ENCODE measurements around the gene NYNRIN. TPM values are rescaled to one million over a fixed set of nuclear protein-coding genes. Genes with fewer than 3 reads are reported as not detected.

Gene NYNRIN
- total RNA-seq, 1 experiment from 2014 or later = 18.7 TPM

DNA sequence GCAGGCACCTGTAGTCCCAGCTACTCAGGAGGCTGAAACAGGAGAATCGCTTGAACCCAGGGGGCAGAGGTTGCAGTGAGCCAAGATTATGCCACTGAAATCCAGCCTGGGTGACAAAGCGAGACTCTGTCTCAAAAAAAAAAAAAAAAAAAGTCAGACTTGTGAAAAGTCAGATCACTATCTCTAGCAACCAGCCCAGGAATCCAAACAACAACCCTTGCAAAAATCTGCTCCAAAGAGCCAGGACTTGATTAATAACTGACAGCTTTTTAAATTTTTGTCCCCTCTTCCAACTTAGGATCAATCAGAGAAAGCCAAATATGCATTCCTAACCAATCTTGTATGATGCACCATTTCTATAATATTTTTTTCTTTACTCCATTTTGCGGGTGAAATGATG lies 38.5 kb upstream of the NYNRIN start:
- Histone ChIP-seq H2BK20ac (ENCODE audit: low read depth, low read length, poor library complexity, severe bottlenecking) (no peak overlapping the region), H4K8ac (replicated peaks; ENCODE audit: insufficient read length, low read depth, low read length) (no peak overlapping the region), H4K91ac (ENCODE audit: insufficient read length, low read depth, low read length) (no peak overlapping the region), H3K56ac (ENCODE audit: insufficient read length, low read depth, low read length) (no peak overlapping the region), H3K9ac (ENCODE audit: extremely low read depth, insufficient read length, low read length) (no peak overlapping the region), H2BK5ac (ENCODE audit: insufficient read length, low read length) (no peak overlapping the region), H3T11ph (ENCODE audit: low read length) (no peak overlapping the region), H2AK5ac (ENCODE audit: insufficient read length, low read length) (no peak overlapping the region), H3K4me2 (ENCODE audit: insufficient read depth, insufficient read length, low read length) (no peak overlapping the region), H2BK12ac (ENCODE audit: insufficient read length, low read depth, low read length) (no peak overlapping the region), H3K14ac (ENCODE audit: insufficient read depth, low read length) (no peak overlapping the region), H3K18ac (ENCODE audit: insufficient read length, low read depth, low read length) (no peak overlapping the region), H3K27me3 (ENCODE audit: insufficient read depth, low read length) (no peaks in the 10 kb centered on the region; the same call in 1 of the 2 replicates), H3K23me2 (ENCODE audit: insufficient read length, low read depth, low read length, poor library complexity, severe bottlenecking) (no peaks in the 10 kb centered on the region), H3K9me3 (ENCODE audit: control insufficient read depth, low read depth, low read length) (no peaks in the 10 kb centered on the region), H3K4me1 (ENCODE audit: insufficient read depth, low read length) (no peaks in the 10 kb centered on the region), H2BK120ac (ENCODE audit: low read depth, low read length, poor library complexity, severe bottlenecking) (no peak overlapping the region), H3K23ac (ENCODE audit: insufficient read length, low read depth, low read length) (no peak overlapping the region), H2BK15ac (ENCODE audit: low read depth, low read length) (no peak overlapping the region), H3K4ac (ENCODE audit: low read depth, low read length) (no peak overlapping the region), H2AFZ (ENCODE audit: low read length) (no peak overlapping the region), H3K27ac (ENCODE audit: insufficient read length, low read depth, low read length) (no peak overlapping the region), H4K20me1 (ENCODE audit: control insufficient read depth, insufficient read depth, insufficient read length) (no peaks in the 10 kb centered on the region), H4K5ac (ENCODE audit: insufficient read length, low read depth, low read length) (no peak overlapping the region), H3K79me1 (ENCODE audit: insufficient read depth, low read depth, low read length, poor library complexity, severe bottlenecking) (no peaks in the 10 kb centered on the region), H3K79me2 (ENCODE audit: insufficient read depth, low read length) (no peaks in the 10 kb centered on the region)
- WGBS (ENCODE audit: extremely low coverage, insufficient read length, low lambda C conversion rate) = no CpG with 5 or more reads among the region's 3 CpGs
- no peaks in the 10 kb centered on the region for H3K9me3 Mint-ChIP-seq
- no peak overlapping the region for H3K27ac Mint-ChIP-seq
- DNase-seq = no peak
- H3K36me3 Mint-ChIP-seq (ENCODE audit: insufficient read depth in 1 of 3, low read depth in 3 of 3) = no peaks in the 10 kb centered on the region
- H3K27me3 Mint-ChIP-seq (ENCODE audit: low read depth) = peaks cover 64% of the 10 kb centered on the region
- TF ChIP-seq, protein P1, sequence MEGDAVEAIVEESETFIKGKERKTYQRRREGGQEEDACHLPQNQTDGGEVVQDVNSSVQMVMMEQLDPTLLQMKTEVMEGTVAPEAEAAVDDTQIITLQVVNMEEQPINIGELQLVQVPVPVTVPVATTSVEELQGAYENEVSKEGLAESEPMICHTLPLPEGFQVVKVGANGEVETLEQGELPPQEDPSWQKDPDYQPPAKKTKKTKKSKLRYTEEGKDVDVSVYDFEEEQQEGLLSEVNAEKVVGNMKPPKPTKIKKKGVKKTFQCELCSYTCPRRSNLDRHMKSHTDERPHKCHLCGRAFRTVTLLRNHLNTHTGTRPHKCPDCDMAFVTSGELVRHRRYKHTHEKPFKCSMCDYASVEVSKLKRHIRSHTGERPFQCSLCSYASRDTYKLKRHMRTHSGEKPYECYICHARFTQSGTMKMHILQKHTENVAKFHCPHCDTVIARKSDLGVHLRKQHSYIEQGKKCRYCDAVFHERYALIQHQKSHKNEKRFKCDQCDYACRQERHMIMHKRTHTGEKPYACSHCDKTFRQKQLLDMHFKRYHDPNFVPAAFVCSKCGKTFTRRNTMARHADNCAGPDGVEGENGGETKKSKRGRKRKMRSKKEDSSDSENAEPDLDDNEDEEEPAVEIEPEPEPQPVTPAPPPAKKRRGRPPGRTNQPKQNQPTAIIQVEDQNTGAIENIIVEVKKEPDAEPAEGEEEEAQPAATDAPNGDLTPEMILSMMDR (conservative IDR thresholded peaks at IDR 0.05) = no peak
- peaks cover 1 to 3% of the 10 kb centered on the region in 2 experiments; a peak in 3 of 4 replicates for H3K4me1 Mint-ChIP-seq
- no peak overlapping the region for H3K4me3 Mint-ChIP-seq
